ENCODE data around the gene TIFAB.
"Not testable (repeated sequence)": the region's sequence is repeated elsewhere in the genome, so short reads cannot be mapped to it uniquely, and the experiment has no call there.

DNA sequence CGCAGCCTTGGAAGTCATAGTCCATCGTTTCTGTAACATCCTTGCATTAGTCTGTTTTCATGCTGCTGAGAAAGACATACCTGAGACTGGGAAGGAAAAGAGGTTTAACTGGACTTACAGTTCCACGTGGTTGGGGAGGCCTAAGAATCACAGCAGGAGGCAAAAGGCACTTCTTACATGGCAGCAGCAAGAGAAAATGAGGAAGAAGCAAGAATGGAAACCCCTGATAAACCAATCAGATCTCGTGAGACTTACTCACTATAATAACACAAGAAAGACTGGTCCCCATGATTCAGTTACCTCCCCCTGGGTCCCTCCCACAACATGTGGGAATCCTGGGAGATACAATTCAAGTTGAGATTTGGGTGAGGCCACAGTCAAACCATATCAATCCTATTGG, 43.4 kb upstream of the TIFAB start:
- TF ChIP-seq, protein P1, sequence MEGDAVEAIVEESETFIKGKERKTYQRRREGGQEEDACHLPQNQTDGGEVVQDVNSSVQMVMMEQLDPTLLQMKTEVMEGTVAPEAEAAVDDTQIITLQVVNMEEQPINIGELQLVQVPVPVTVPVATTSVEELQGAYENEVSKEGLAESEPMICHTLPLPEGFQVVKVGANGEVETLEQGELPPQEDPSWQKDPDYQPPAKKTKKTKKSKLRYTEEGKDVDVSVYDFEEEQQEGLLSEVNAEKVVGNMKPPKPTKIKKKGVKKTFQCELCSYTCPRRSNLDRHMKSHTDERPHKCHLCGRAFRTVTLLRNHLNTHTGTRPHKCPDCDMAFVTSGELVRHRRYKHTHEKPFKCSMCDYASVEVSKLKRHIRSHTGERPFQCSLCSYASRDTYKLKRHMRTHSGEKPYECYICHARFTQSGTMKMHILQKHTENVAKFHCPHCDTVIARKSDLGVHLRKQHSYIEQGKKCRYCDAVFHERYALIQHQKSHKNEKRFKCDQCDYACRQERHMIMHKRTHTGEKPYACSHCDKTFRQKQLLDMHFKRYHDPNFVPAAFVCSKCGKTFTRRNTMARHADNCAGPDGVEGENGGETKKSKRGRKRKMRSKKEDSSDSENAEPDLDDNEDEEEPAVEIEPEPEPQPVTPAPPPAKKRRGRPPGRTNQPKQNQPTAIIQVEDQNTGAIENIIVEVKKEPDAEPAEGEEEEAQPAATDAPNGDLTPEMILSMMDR (conservative IDR thresholded peaks at IDR 0.05; ENCODE audit: low read depth, low read length): not testable (repeated sequence)
- not testable (repeated sequence) for TF ChIP-seq EZH2 (IDR thresholded peaks at IDR 0.05; ENCODE audit: low read length, unreplicated experiment)
